Measurements from ENCODE around the gene RNASE3.

DNA sequence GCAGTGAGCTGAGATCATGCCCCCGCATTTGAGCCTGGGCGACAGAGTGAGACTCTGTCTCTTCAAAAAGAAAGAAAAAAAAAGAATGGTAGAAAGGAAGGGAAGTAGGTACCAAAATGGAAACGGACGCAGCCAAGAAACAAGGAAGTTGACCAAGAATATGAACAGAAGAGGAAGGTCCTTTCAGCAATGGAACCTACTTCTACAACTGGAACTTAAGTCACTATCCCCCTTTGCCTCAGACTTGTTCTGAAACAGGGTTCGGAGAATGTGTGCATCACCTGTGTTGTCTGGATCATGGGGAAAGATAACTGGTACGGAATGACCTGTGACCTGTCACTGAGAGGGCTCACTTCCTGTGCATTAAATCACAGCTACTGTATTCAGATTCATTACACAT is 44.6 kb upstream of the RNASE3 start:
- TF ChIP-seq POLR2AphosphoS5 (IDR thresholded peaks at IDR 0.05) (no peak), POLR2A (IDR thresholded peaks at IDR 0.05) (no peak)
- TF ChIP-seq, protein P1, sequence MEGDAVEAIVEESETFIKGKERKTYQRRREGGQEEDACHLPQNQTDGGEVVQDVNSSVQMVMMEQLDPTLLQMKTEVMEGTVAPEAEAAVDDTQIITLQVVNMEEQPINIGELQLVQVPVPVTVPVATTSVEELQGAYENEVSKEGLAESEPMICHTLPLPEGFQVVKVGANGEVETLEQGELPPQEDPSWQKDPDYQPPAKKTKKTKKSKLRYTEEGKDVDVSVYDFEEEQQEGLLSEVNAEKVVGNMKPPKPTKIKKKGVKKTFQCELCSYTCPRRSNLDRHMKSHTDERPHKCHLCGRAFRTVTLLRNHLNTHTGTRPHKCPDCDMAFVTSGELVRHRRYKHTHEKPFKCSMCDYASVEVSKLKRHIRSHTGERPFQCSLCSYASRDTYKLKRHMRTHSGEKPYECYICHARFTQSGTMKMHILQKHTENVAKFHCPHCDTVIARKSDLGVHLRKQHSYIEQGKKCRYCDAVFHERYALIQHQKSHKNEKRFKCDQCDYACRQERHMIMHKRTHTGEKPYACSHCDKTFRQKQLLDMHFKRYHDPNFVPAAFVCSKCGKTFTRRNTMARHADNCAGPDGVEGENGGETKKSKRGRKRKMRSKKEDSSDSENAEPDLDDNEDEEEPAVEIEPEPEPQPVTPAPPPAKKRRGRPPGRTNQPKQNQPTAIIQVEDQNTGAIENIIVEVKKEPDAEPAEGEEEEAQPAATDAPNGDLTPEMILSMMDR (IDR thresholded peaks at IDR 0.05), result no peak

Data from gastroesophageal sphincter (tissue), 3 donors.